ENCODE results near the gene LYZL1.

GRCh38 chr10:29328983-29329382, 40.1 kb downstream of the LYZL1 start:
- TF ChIP-seq, protein P1, sequence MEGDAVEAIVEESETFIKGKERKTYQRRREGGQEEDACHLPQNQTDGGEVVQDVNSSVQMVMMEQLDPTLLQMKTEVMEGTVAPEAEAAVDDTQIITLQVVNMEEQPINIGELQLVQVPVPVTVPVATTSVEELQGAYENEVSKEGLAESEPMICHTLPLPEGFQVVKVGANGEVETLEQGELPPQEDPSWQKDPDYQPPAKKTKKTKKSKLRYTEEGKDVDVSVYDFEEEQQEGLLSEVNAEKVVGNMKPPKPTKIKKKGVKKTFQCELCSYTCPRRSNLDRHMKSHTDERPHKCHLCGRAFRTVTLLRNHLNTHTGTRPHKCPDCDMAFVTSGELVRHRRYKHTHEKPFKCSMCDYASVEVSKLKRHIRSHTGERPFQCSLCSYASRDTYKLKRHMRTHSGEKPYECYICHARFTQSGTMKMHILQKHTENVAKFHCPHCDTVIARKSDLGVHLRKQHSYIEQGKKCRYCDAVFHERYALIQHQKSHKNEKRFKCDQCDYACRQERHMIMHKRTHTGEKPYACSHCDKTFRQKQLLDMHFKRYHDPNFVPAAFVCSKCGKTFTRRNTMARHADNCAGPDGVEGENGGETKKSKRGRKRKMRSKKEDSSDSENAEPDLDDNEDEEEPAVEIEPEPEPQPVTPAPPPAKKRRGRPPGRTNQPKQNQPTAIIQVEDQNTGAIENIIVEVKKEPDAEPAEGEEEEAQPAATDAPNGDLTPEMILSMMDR (IDR thresholded peaks at IDR 0.05) = no peak
- no peak for TF ChIP-seq POLR2A (IDR thresholded peaks at IDR 0.05)

All from uterus (tissue), 2 donors.